ENCODE results near the gene CDK5RAP1.
A peak's percentile ranks its signal among the peaks of the same experiment; 100 is the strongest.

The CDK5RAP1 gene

GRCh38 chr20:33443512-33444239, 42.4 kb upstream of the CDK5RAP1 start, which contains the start of gene SNTA1 (continued):
- no peak for TF ChIP-seq ELK4 (IDR thresholded peaks at IDR 0.05; ENCODE audit: borderline replicate concordance, low read depth, low read length)
- no peak for TF ChIP-seq ZNF561 (tag by site-specific recombination; IDR thresholded peaks at IDR 0.05; ENCODE audit: borderline replicate concordance)
- TF ChIP-seq ZNF645 (tag by site-specific recombination; IDR thresholded peaks at IDR 0.05): no peak
- no peak for TF ChIP-seq ZNF280C (tag by site-specific recombination; IDR thresholded peaks at IDR 0.05)
- no peak for TF ChIP-seq ZNF514 (tag by site-specific recombination; IDR thresholded peaks at IDR 0.05)
- TF ChIP-seq RBAK (tag by site-specific recombination; IDR thresholded peaks at IDR 0.05): no peak
- TF ChIP-seq ZEB2 (tag by site-specific recombination; IDR thresholded peaks at IDR 0.05): peak; percentile 21; the same call in 1 of the 2 replicates
- TF ChIP-seq ATF2 (tag by site-specific recombination; IDR thresholded peaks at IDR 0.05; ENCODE audit: low read depth): no peak
- TF ChIP-seq WT1 (tag by site-specific recombination; IDR thresholded peaks at IDR 0.05): no peak
- no peak for TF ChIP-seq ZNF423 (tag by site-specific recombination; IDR thresholded peaks at IDR 0.05)
- TF ChIP-seq ZNF211 (tag by site-specific recombination; IDR thresholded peaks at IDR 0.05; ENCODE audit: low read depth): no peak
- no peak for TF ChIP-seq ZBTB48 (tag by site-specific recombination; IDR thresholded peaks at IDR 0.05)
- no peak for TF ChIP-seq ZNF707 (tag by site-specific recombination; IDR thresholded peaks at IDR 0.05)
- no peak for TF ChIP-seq ZNF585B (tag by site-specific recombination; IDR thresholded peaks at IDR 0.05)
- TF ChIP-seq ZBTB11 (tag by site-specific recombination; conservative IDR thresholded peaks at IDR 0.05; ENCODE audit: low read depth): no peak
- no peak for TF ChIP-seq ZNF548 (tag by site-specific recombination; IDR thresholded peaks at IDR 0.05)
- TF ChIP-seq ZNF560 (tag by site-specific recombination; IDR thresholded peaks at IDR 0.05; ENCODE audit: borderline replicate concordance): no peak
- TF ChIP-seq ZNF341 (tag by site-specific recombination; IDR thresholded peaks at IDR 0.05; ENCODE audit: low read depth): peak; percentile 38; the same call in 1 of the 2 replicates
- no peak for TF ChIP-seq ZSCAN18 (tag by site-specific recombination; IDR thresholded peaks at IDR 0.05)
- TF ChIP-seq ZNF600 (tag by site-specific recombination; IDR thresholded peaks at IDR 0.05): peak; percentile 75
- TF ChIP-seq ZNF148 (tag by site-specific recombination; IDR thresholded peaks at IDR 0.05; ENCODE audit: borderline replicate concordance): no peak
- TF ChIP-seq ZBTB6 (tag by site-specific recombination; IDR thresholded peaks at IDR 0.05): no peak
- TF ChIP-seq ZNF555 (tag by site-specific recombination; conservative IDR thresholded peaks at IDR 0.05): no peak
- no peak for TF ChIP-seq ZNF660 (tag by site-specific recombination; IDR thresholded peaks at IDR 0.05)
- TF ChIP-seq ZNF830 (tag by site-specific recombination; IDR thresholded peaks at IDR 0.05; ENCODE audit: low read depth): no peak
